NCI-H510A (cell line): ENCODE measurements around the gene PNKD.

Source experiments
- DNase-seq: peaks from one replicate; lab custom pipeline; 2025; lab: John Stamatoyannopoulos, UW

Gene PNKD

GRCh38 chr2:218257390-218257981 is 12.8 kb upstream of the PNKD start:
- no peak for DNase-seq

GRCh38 chr2:218259099-218259961 is 11.0 kb upstream of the PNKD start:
- no peak for DNase-seq

- no peak for DNase-seq
Observed at GRCh38 chr2:218260166-218260565, 10.2 kb upstream of the PNKD start.

- DNase-seq, result peak; percentile 65
Observed at GRCh38 chr2:218260742-218261422, 9.4 kb upstream of the PNKD start, which contains the start of gene GPBAR1. TSS of gene GPBAR1 (plus strand) at chr2:218261015. CDS start at chr2:218262725, 1,710 bp downstream.

GRCh38 chr2:218261423-218262236 is 8.7 kb upstream of the PNKD start:
- DNase-seq, result peak; percentile 55

GRCh38 chr2:218262237-218262600 is 8.1 kb upstream of the PNKD start:
- DNase-seq, result no peak

GRCh38 chr2:218262631-218263586 is 7.4 kb upstream of the PNKD start:
- DNase-seq, result no peak

- no peak for DNase-seq
Observed at GRCh38 chr2:218263817-218264641, 6.3 kb upstream of the PNKD start.

- DNase-seq, result no peak
Observed at GRCh38 chr2:218264773-218265561, 5.4 kb upstream of the PNKD start.

- no peak for DNase-seq
Observed at GRCh38 chr2:218265626-218266025, 4.7 kb upstream of the PNKD start.

- DNase-seq, result no peak
Observed at GRCh38 chr2:218266316-218266979, 3.9 kb upstream of the PNKD start.

GRCh38 chr2:218267259-218267658 is 3.1 kb upstream of the PNKD start:
- DNase-seq, result no peak

- DNase-seq, result no peak
Observed at GRCh38 chr2:218270721-218271486, 585 bp downstream of the PNKD start.

GRCh38 chr2:218271487-218271797 is 1.1 kb downstream of the PNKD start:
- DNase-seq, result no peak

- no peak for DNase-seq
Observed at GRCh38 chr2:218271865-218272530, 1.7 kb downstream of the PNKD start.

- peak; percentile 57 for DNase-seq
Observed at GRCh38 chr2:218272531-218273212, 2.4 kb downstream of the PNKD start.
